ENCODE measurements around the gene MAGEA8.
"Not testable (repeated sequence)": the region's sequence is repeated elsewhere in the genome, so short reads cannot be mapped to it uniquely, and the experiment has no call there.

The MAGEA8 gene

DNA sequence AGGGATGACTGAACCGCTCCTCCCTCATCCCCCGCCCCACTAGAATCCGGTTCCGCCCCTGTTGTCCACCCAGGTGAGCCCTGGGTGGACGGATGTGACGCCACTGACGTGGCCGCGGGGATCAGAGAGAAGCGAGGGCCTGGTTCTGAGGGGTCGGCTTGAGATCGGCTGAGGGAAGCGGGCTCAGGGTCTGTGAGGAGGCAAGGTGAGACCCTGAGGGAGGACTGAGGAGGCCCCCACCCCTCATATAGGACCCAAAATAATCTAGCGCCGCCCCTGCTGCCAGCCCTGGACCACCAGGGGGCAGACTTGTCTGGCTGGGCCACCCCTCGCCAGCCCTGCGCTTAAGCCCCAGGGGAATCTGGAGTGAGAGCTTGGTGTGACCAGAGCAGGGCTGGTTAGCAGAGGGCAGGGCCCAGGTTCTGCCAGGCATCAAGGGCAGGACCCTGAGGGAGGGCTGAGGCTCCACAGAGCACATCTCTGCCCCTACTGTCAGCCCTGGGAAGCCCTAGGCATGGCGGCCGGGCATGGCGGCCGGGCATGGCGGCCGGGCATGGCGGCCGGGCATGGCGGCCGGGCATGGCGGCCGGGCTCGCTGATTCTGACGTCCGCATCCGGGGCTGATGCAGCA is at the start of gene MAGEA8:
Gene MAGEA8 (plus strand): TSS at position 103 of the 631 bp plus-strand sequence. CDS start 3,090 bp downstream, outside the sequence.
- peak in 1 of 2 donors; percentile 2 for DNase-seq (ENCODE audit: low read depth in 2 of 2)

DNA sequence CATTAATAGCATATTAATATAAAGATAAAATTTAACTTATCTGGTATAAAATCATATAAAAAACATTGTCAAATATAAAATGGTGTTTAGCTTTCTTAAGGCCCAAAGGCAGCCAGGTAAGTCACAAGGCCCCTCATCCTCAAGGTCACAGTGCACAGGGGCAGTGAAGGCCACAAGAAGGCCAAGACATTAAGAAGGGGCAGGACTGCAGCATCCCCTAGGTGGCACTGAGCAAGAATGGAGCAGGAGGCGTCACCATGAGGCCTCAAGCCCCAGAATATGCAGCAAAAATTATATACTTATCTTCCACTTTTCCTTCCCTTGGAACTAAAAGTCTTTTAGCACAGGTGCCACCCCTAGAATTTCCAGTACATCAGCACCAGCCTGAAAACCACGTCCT is 49.5 kb upstream of the MAGEA8 start:
- no peak for DNase-seq (ENCODE audit: low read depth in 2 of 2)

- DNase-seq (ENCODE audit: low read depth in 2 of 2), result not testable (repeated sequence)
Observed at GRCh38 chrX:149836728-149837127, 44.3 kb upstream of the MAGEA8 start.

DNA sequence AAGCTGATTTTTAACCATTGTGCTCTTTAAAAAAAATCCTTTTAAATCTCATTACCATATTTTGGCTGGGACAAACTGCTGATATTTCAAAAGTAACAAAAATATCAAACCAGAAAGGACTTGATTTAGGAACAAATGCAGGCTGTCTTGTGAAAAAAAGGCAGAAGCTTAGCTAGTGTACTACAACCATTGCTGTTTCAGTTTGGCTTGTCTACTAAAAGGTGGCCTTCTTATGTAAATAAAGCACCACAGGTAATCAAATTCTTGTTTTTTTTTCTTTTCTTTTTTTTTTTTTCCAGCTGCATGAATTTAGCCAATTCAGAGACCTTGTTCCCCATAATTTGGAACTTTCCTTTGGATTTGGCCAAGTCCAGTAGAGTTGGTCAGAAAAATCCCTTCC is 43.8 kb upstream of the MAGEA8 start:
- no peak for DNase-seq (ENCODE audit: low read depth in 2 of 2)

DNA sequence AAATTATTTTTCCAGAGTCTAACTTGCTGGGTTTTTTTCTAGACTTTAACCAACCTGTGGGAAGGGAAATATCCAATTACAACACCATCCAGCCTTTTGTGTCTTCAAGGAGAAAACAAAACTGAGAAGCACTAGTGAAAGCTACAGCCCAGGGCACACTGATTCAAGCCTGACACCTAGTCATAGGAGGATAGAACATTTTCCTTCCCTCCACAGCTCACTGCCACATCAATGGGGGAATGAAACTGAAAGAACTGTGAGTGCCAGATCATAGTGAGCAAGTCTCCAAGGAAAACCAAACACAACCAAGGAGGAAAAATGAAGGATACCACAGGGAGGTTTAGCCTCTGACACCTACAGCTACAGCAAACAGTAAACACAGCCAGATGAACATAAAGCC is 43.3 kb upstream of the MAGEA8 start:
- DNase-seq (ENCODE audit: low read depth in 2 of 2), result no peak

DNA sequence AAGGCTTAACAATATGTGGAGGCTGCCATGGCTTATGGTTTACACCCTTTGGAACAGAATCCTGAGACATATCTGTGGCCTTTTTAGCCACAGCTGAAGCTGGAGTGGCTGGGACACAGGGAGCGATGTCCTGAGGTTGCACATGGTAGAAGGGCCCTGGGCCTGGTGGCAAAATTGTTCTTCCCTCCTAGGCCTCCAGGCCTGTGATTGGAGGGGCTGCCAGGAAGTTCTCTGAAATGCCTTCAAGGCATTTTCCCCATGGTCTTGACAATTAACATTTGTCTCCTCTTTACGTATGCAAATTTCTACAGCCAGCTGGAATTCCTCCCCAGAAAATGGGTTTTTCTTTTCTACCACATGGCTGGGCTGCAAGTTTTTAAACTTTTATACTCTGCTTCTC is 39.1 kb upstream of the MAGEA8 start:
- no peak for DNase-seq (ENCODE audit: low read depth in 2 of 2)

- no peak for DNase-seq (ENCODE audit: low read depth in 2 of 2)
Observed at GRCh38 chrX:149845385-149845784, 35.6 kb upstream of the MAGEA8 start.

GRCh38 chrX:149846789-149847188 is 34.2 kb upstream of the MAGEA8 start:
- no peak for DNase-seq (ENCODE audit: low read depth in 2 of 2)

- DNase-seq (ENCODE audit: low read depth in 2 of 2), result no peak
Observed at GRCh38 chrX:149848855-149849254, 32.1 kb upstream of the MAGEA8 start.

GRCh38 chrX:149849787-149850186 is 31.2 kb upstream of the MAGEA8 start:
- DNase-seq (ENCODE audit: low read depth in 2 of 2), result no peak

- no peak for DNase-seq (ENCODE audit: low read depth in 2 of 2)
Observed at GRCh38 chrX:149851864-149852263, 29.1 kb upstream of the MAGEA8 start.

DNA sequence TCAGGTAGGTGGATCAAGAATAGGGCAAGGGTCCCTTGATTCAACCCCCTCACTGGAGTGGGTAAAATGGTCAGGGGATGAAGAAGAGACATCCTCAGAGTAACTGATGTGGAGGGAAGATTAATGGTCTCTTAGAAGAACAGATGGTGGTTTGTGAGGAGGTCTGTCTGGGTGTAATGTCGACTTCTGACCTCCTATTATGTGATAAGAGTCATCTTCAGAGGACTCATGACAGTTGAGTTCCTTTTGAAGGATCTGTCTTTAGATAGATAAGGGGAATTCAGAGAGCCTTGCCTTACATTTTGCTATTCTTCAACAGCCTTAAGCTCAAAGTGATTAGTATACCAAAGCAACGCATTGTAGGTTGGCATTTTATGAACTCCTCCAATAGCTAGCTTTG is 27.1 kb upstream of the MAGEA8 start:
- no peak for DNase-seq (ENCODE audit: low read depth in 2 of 2)

DNA sequence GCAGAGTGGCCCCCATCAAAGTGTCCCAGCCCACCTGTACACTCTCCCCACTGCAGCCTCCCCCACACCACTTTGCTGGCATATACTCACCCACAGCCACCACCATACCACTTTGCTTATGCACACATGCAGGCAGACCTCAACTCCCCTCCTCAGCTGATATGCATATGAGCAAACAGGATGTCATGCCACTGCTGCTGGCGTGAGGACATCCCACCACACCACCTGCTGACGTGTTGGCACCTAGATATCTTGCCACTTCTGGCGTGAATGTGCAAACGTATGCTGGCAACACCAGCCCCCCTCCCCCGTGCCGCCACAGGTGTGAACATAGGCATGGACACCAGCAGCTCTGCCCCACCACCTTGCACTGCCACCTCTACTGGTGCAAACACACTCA is 22.4 kb upstream of the MAGEA8 start:
- no peak for DNase-seq (ENCODE audit: low read depth in 2 of 2)

GRCh38 chrX:149860445-149860844 is 20.5 kb upstream of the MAGEA8 start:
- no peak for DNase-seq (ENCODE audit: low read depth in 2 of 2)

DNA sequence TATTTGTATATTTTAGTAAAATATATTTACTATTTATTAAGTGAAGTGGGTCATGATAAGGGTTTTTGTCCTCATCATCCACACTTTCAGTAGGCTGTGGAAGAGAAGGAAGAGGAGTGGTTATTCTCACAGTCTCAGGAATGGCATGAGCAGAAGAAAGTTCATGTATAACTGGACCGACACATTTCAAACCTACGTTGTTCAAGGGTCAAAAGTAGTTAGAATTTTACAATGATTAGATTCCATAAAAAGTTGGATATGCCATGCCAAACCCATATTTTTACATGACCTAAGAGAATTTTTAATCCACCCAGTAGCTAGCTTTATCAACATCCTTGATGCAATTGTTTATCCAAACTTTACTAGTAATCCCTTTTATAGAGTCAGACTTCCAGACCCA is 15.6 kb upstream of the MAGEA8 start:
- DNase-seq (ENCODE audit: low read depth in 2 of 2), result no peak

- no peak for DNase-seq (ENCODE audit: low read depth in 2 of 2)
Observed at GRCh38 chrX:149867488-149867887, 13.5 kb upstream of the MAGEA8 start.

DNA sequence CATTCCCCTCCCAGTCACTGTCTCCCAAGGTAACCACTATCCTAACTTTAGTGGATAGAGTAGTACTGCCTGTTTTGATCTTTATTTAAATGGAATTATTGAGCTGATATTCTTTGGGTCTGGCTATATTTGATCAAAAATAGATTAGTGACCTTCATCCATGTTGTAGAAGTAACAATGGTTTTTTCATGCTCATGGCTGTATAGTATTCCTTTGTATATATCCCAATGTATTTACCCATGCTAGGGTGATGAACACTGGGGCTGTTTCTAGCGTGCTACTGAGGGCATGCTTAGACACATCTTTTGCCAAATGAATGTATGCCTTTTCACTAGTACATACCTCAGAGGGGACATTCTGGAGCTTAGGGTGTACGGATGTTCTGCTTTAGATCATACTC is 10.1 kb upstream of the MAGEA8 start:
- no peak for DNase-seq (ENCODE audit: low read depth in 2 of 2)

- no peak for DNase-seq (ENCODE audit: low read depth in 2 of 2)
Observed at GRCh38 chrX:149871433-149871832, 9.6 kb upstream of the MAGEA8 start.

DNA sequence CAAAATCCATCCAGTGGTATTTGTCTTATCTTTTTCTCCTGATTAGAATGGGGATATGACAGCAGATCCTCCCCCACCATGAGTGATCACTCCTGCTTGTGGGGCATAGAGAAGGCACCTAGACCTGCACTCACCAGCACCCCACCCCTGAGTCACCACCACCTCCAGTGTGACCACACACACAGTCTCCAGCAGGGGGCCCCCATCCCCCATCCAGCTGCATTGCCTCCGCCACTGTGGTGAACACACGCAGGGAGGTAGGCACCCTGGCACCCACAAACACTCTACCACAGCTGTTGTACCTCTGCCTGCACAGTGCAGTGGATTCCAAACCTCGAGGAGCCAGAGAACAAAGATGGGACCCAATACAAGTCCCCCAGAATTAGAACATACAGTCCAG is 9.0 kb upstream of the MAGEA8 start:
- DNase-seq (ENCODE audit: low read depth in 2 of 2), result peak; percentile 50 to 54

DNA sequence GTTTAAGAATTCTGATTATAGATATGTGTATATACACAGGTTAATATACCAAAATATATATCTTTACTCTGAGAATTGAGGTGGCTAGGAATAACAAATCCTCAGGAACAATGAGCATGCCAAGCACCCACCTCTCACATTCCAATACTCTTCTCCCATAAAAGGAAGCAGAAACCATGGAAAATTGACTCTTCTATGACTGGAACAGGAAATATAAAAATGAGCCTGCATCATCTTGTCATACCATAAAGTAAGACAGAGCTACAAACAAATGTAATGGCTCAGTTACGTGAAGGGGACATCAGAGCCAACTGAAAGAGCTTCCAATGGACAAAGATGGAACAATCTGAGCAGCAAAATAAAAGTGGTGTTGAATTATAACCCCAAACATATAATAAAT is 3.8 kb upstream of the MAGEA8 start:
- no peak for DNase-seq (ENCODE audit: low read depth in 2 of 2)

GRCh38 chrX:149877636-149878035 is 3.3 kb upstream of the MAGEA8 start:
- no peak for DNase-seq (ENCODE audit: low read depth in 2 of 2)

- DNase-seq (ENCODE audit: low read depth in 2 of 2), result not testable (repeated sequence)
Observed at GRCh38 chrX:149890828-149891227, 9.8 kb downstream of the MAGEA8 start.

GRCh38 chrX:149898554-149898953 is 17.6 kb downstream of the MAGEA8 start:
- no peak for DNase-seq (ENCODE audit: low read depth in 2 of 2)
